Breast epithelium (tissue), 4 donors: ENCODE measurements around the gene DNMT3A. TPM values are rescaled to one million over a fixed set of nuclear protein-coding genes. Genes with fewer than 3 reads are reported as not detected.

ENCODE experiments used
- DNase-seq, 2 donors: peaks; one replicate each; pipeline ENCODE4 v3.0.0-alpha.2; 2019; ENCODE audit warnings: low spot score in 2 of 2
- H3K27ac ChIP-seq, 2 donors: fragments of 200-600 bp; sonication (generic) in 1 of 2; one replicate each; pipeline ENCODE4 v1.5.1; 2016 to 2019; ENCODE audit warnings: mild to moderate bottlenecking in 1 of 2
- H3K27me3 ChIP-seq, 2 donors: fragments of 200-600 bp; sonication (generic) in 1 of 2; one replicate each; pipeline versions ENCODE4 v1.5.1 to v1.6.0; 2017 to 2019; ENCODE audit warnings: control low read depth in 1 of 2, mild to moderate bottlenecking in 1 of 2
- H3K36me3 ChIP-seq: fragments of 200-600 bp; one replicate; pipeline ENCODE4 v1.5.1; 2019
- H3K4me1 ChIP-seq, 2 donors: fragments of 200-600 bp; sonication (generic); one replicate each; pipeline ENCODE4 v1.5.1; 2016 to 2019; ENCODE audit warnings: control low read depth in 1 of 2
- H3K4me3 ChIP-seq, 3 donors: fragments of 200-600 bp; sonication (generic); 1 replicate in 2 of 3; 2 replicates in 1 of 3; pipeline ENCODE4 v1.5.1; 2016 to 2019; ENCODE audit warnings: mild to moderate bottlenecking in 3 of 3, moderate library complexity in 2 of 3
- H3K9me3 ChIP-seq, 2 donors: fragments of 200-600 bp; sonication (generic) in 1 of 2; one replicate each; pipeline ENCODE4 v1.5.1; 2016 to 2019; ENCODE audit warnings: control low read depth in 1 of 2
- POLR2A ChIP-seq: fragments of 450-650 bp; IDR thresholded peaks from one replicate; pipeline ENCODE4 v1.6.1; 2016; ENCODE audit warnings: antibody characterized with exemption, mild to moderate bottlenecking, moderate library complexity
- POLR2AphosphoS5 ChIP-seq, 3 donors: sonication (generic); formaldehyde crosslinking; IDR thresholded peaks; one replicate each; pipeline ENCODE4 v1.6.1; 2017; ENCODE audit warnings: antibody characterized with exemption in 3 of 3
- intact Hi-C: fragments of 100-400 bp; cut with DNase I; formaldehyde crosslinking; loops from one replicate; pipeline ENCODE4 v1.15.1; 2023; ENCODE audit warnings: low total_unique reads
- total RNA-seq, 3 donors: library from RNA; depleted of rRNA; stranded (reverse); fragments of >200 nt; gene quantifications; one replicate each; pipeline ENCODE4 v1.1.0, GENCODE V29; 2016
- TF ChIP-seq, protein P1 (sequence below), 3 donors: fragments of 450-650 bp; IDR thresholded peaks; one replicate each; pipeline ENCODE4 v1.5.1; 2016 to 2017; ENCODE audit warnings: antibody characterized with exemption in 3 of 3, mild to moderate bottlenecking in 3 of 3, moderate library complexity in 3 of 3

Gene DNMT3A
- total RNA-seq, 3 donors from 2014 or later, result 8.2 to 21.7 (median 20.0) TPM

DNA sequence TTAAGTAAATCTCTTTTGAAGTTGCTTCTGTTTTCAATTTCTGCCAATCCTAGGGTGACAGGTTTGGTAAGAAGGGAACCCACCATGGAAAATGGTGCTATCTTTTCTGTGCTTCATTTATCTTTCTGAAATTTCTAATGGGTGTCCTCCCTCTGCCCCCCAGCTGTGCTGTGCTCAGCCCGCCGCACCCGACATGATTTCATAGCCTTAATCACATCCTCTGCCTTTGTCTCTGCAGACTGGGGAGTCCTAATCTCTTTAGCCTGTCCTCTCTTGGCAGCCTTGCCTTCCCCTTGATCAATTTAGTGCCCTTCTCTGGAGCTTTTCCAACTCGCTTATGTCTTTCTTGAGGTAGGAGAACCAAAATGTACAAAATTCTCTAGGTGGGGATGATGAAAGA lies 49.3 kb downstream of the DNMT3A start:
- H3K4me1 ChIP-seq, result peaks cover 0 to 16% of the 10 kb centered on the region in 2 donors
- no peaks in the 10 kb centered on the region for H3K27me3 ChIP-seq
- H3K27ac ChIP-seq, result no peak overlapping the region
- TF ChIP-seq, protein P1, sequence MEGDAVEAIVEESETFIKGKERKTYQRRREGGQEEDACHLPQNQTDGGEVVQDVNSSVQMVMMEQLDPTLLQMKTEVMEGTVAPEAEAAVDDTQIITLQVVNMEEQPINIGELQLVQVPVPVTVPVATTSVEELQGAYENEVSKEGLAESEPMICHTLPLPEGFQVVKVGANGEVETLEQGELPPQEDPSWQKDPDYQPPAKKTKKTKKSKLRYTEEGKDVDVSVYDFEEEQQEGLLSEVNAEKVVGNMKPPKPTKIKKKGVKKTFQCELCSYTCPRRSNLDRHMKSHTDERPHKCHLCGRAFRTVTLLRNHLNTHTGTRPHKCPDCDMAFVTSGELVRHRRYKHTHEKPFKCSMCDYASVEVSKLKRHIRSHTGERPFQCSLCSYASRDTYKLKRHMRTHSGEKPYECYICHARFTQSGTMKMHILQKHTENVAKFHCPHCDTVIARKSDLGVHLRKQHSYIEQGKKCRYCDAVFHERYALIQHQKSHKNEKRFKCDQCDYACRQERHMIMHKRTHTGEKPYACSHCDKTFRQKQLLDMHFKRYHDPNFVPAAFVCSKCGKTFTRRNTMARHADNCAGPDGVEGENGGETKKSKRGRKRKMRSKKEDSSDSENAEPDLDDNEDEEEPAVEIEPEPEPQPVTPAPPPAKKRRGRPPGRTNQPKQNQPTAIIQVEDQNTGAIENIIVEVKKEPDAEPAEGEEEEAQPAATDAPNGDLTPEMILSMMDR (IDR thresholded peaks at IDR 0.05), result no peak
- no peak for TF ChIP-seq POLR2A
- no peak for TF ChIP-seq POLR2AphosphoS5 (IDR thresholded peaks at IDR 0.05)
- DNase-seq, result no peak
- H3K36me3 ChIP-seq, result no peaks in the 10 kb centered on the region
- H3K9me3 ChIP-seq, result no peaks in the 10 kb centered on the region
- intact Hi-C loops, result no loop called here
- no peak overlapping the region for H3K4me3 ChIP-seq

DNA sequence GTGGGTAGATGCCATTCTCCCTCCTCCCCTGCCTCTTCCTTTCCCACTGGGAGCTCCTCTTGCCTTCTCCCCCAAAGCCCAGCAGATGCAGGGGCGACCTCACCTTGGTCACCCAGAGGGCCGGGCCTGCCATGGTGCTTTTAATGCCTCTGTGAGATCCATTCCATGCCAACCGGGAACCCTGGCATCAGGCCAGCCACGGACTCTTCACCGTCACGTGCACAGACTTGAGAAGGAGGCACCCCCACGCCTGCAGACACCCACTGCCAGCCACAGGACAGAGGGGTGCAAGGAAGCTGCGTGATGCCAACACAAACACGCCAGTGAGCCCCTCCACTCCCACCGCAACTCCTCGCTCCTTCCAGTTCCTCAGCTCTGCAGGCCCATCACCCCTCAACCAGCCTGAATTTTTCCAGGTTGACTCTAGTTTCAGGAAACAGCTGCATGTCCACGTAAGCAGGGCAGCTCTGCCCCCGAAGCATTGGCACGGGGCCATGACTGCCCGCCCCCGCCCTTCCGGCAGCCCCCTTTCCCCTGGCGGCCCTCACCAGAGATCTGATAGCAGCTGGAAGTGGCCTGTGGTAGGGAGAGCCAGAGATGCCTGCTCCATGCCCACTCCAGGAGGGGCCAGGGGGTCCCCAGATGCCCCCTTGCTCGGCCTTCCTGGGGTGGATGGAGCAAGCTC lies 50.8 kb downstream of the DNMT3A start:
- H3K27ac ChIP-seq, result peak overlapping the region; percentile 18 to 20
- intact Hi-C loops, result loop anchor here (2.0 kb wide), 1 partner anchor 172 kb away; no protein-coding TSS in a partner anchor
- no peak overlapping the region for H3K4me3 ChIP-seq
- no peak for DNase-seq
- H3K9me3 ChIP-seq, result no peaks in the 10 kb centered on the region
- H3K27me3 ChIP-seq, result no peaks in the 10 kb centered on the region
- TF ChIP-seq POLR2AphosphoS5 (IDR thresholded peaks at IDR 0.05) (no peak), POLR2A (no peak)
- TF ChIP-seq, protein P1 (IDR thresholded peaks at IDR 0.05), result no peak
- H3K4me1 ChIP-seq, result peaks cover 0 to 16% of the 10 kb centered on the region in 2 donors
- H3K36me3 ChIP-seq, result no peaks in the 10 kb centered on the region

DNA sequence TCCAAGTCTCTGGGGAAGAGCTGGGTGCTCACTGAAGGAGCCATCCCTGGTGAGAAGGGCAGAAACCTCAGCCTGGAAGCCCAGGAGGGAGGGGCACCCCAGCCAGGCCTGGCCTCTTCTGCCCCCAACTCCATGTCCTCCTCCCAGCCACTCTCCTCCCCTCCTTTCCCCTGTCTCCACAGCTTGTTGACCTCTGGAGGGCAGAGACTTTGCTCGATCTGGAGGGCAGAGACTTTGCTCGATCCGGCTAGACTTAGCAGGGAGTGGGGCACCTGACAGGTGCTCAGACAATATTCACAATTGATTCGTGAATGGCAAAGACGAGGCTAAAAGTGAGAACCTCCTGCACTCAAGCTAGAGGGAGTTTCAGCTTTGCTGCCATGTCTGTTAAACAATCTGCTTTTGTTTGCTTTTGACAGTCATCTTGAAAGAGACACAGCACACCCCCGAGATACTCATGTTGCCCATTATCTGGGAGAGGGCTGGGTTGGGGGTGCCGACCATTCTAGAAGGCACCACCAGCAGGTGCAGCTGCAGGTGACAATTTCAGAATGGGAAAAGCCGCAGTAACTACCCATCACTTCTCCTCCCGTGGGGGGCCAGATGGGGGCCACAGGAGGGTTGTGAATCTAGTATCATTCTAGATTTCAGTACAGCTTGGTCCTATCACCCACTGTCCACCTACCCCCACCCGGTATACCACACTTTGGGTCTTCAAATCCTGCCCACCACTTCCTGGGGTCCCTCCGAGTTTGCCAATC lies 54.8 kb downstream of the DNMT3A start:
- H3K27ac ChIP-seq, result no peak overlapping the region

DNA sequence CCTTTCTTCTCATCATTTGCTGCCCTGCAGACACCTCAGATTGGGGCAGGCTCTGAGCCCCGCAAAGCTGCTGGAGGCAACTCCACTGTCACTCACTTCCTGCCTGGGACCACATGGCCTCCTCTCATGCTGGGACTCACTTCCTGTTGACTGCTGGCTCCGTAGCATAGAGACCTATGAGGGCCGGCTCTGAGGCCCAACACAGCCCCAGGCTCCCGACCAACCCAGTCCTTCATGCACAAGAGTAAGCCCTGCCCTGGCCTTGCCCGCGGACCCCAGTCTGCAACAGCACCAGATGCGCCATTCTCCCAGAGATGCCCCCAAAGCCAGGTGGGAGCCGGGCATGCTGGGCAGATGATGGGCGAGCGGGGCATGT lies 55.7 kb downstream of the DNMT3A start:
- H3K4me3 ChIP-seq, result no peak overlapping the region
- TF ChIP-seq POLR2AphosphoS5 (IDR thresholded peaks at IDR 0.05) (no peak), POLR2A (no peak)
- TF ChIP-seq, protein P1 (IDR thresholded peaks at IDR 0.05), result no peak
- H3K27me3 ChIP-seq, result no peaks in the 10 kb centered on the region
- H3K27ac ChIP-seq, result peak overlapping the region in 1 of 2 donors; percentile 61
- intact Hi-C loops, result no loop called here
- H3K9me3 ChIP-seq, result no peaks in the 10 kb centered on the region
- H3K4me1 ChIP-seq, result peaks cover 0 to 5% of the 10 kb centered on the region in 2 donors
- no peaks in the 10 kb centered on the region for H3K36me3 ChIP-seq
- DNase-seq, result no peak

More for the DNA sequence above, 54.8 kb downstream of the DNMT3A start:
- TF ChIP-seq, protein P1 (IDR thresholded peaks at IDR 0.05), result no peak
- TF ChIP-seq POLR2AphosphoS5 (IDR thresholded peaks at IDR 0.05), result no peak
- TF ChIP-seq POLR2A, result no peak
- Histone ChIP-seq H3K27me3 (no peaks in the 10 kb centered on the region), H3K4me3 (no peak overlapping the region), H3K9me3 (no peaks in the 10 kb centered on the region), H3K4me1 (peaks cover 0 to 2% of the 10 kb centered on the region in 2 donors), H3K36me3 (no peaks in the 10 kb centered on the region)
- no peak for DNase-seq
- intact Hi-C loops, result no loop called here
